ENCODE measurements around the gene AKIP1.

AKIP1 gene
- total RNA-seq = 5.8 to 7.1 (median 6.2) reads per million in 3 donors

- no peaks in the 10 kb centered on the region for H3K27me3 ChIP-seq (replicated peaks; ENCODE audit: control insufficient read depth, insufficient read depth, low read length, poor library complexity, severe bottlenecking)
- no peaks in the 10 kb centered on the region for H3K9me3 ChIP-seq (ENCODE audit: control insufficient read depth, low read length)
- peak; percentile 74 to 78 (median 75) for DNase-seq
- H3K36me3 ChIP-seq (ENCODE audit: control insufficient read depth, insufficient read depth, low read length) = no peaks in the 10 kb centered on the region
- H3K4me1 ChIP-seq (ENCODE audit: control insufficient read depth, insufficient read depth, low read length, poor library complexity, severe bottlenecking) = peaks cover 9% of the 10 kb centered on the region
- H3K27ac ChIP-seq (ENCODE audit: insufficient read depth, low read length, poor library complexity, severe bottlenecking) = peak within 1 kb of the TSS; percentile 37
- peak within 1 kb of the TSS; percentile 86 for H3K4me3 ChIP-seq (ENCODE audit: insufficient read depth, low read depth, low read length, poor library complexity, severe bottlenecking)
Measured at GRCh38 chr11:8911029-8911823, at the start of gene AKIP1. Gene AKIP1, plus strand, starts transcription at chr11:8911189. Its CDS starts 261 bp downstream, at chr11:8911450.

- no peak for DNase-seq
- no peak overlapping the region for H3K27ac ChIP-seq (ENCODE audit: insufficient read depth, low read length, poor library complexity, severe bottlenecking)
Measured at GRCh38 chr11:8863838-8864237, 47.2 kb upstream of the AKIP1 start.

GRCh38 chr11:8865304-8865703 is 45.7 kb upstream of the AKIP1 start:
- H3K4me1 ChIP-seq (ENCODE audit: control insufficient read depth, insufficient read depth, low read length, poor library complexity, severe bottlenecking) = peaks cover 2% of the 10 kb centered on the region
- DNase-seq = no peak
- no peak overlapping the region for H3K4me3 ChIP-seq (ENCODE audit: insufficient read depth, low read depth, low read length, poor library complexity, severe bottlenecking)
- no peak overlapping the region for H3K27ac ChIP-seq (ENCODE audit: insufficient read depth, low read length, poor library complexity, severe bottlenecking)
- no peaks in the 10 kb centered on the region for H3K36me3 ChIP-seq (ENCODE audit: control insufficient read depth, insufficient read depth, low read length)
- no peaks in the 10 kb centered on the region for H3K9me3 ChIP-seq (ENCODE audit: control insufficient read depth, low read length)
- peaks cover 4% of the 10 kb centered on the region for H3K27me3 ChIP-seq (replicated peaks; ENCODE audit: control insufficient read depth, insufficient read depth, low read length, poor library complexity, severe bottlenecking)

More at GRCh38 chr11:8863838-8864237, 47.2 kb upstream of the AKIP1 start:
- Histone ChIP-seq H3K4me3 (ENCODE audit: insufficient read depth, low read depth, low read length, poor library complexity, severe bottlenecking) (no peak overlapping the region), H3K27me3 (replicated peaks; ENCODE audit: control insufficient read depth, insufficient read depth, low read length, poor library complexity, severe bottlenecking) (no peaks in the 10 kb centered on the region), H3K9me3 (ENCODE audit: control insufficient read depth, low read length) (no peaks in the 10 kb centered on the region), H3K4me1 (ENCODE audit: control insufficient read depth, insufficient read depth, low read length, poor library complexity, severe bottlenecking) (no peaks in the 10 kb centered on the region), H3K36me3 (ENCODE audit: control insufficient read depth, insufficient read depth, low read length) (no peaks in the 10 kb centered on the region)

GRCh38 chr11:8867035-8867434 is 44.0 kb upstream of the AKIP1 start:
- H3K27me3 ChIP-seq (replicated peaks; ENCODE audit: control insufficient read depth, insufficient read depth, low read length, poor library complexity, severe bottlenecking) = peaks cover 4% of the 10 kb centered on the region
- no peak for DNase-seq
- H3K4me3 ChIP-seq (ENCODE audit: insufficient read depth, low read depth, low read length, poor library complexity, severe bottlenecking) = no peak overlapping the region
- H3K36me3 ChIP-seq (ENCODE audit: control insufficient read depth, insufficient read depth, low read length) = no peaks in the 10 kb centered on the region
- H3K9me3 ChIP-seq (ENCODE audit: control insufficient read depth, low read length) = no peaks in the 10 kb centered on the region
- no peak overlapping the region for H3K27ac ChIP-seq (ENCODE audit: insufficient read depth, low read length, poor library complexity, severe bottlenecking)
- H3K4me1 ChIP-seq (ENCODE audit: control insufficient read depth, insufficient read depth, low read length, poor library complexity, severe bottlenecking) = peaks cover 9% of the 10 kb centered on the region

GRCh38 chr11:8867931-8868631 is 42.9 kb upstream of the AKIP1 start:
- no peak overlapping the region for H3K4me3 ChIP-seq (ENCODE audit: insufficient read depth, low read depth, low read length, poor library complexity, severe bottlenecking)
- no peak overlapping the region for H3K27ac ChIP-seq (ENCODE audit: insufficient read depth, low read length, poor library complexity, severe bottlenecking)
- no peaks in the 10 kb centered on the region for H3K9me3 ChIP-seq (ENCODE audit: control insufficient read depth, low read length)
- peaks cover 9% of the 10 kb centered on the region for H3K4me1 ChIP-seq (ENCODE audit: control insufficient read depth, insufficient read depth, low read length, poor library complexity, severe bottlenecking)
- no peaks in the 10 kb centered on the region for H3K36me3 ChIP-seq (ENCODE audit: control insufficient read depth, insufficient read depth, low read length)
- H3K27me3 ChIP-seq (replicated peaks; ENCODE audit: control insufficient read depth, insufficient read depth, low read length, poor library complexity, severe bottlenecking) = peaks cover 4% of the 10 kb centered on the region
- no peak for DNase-seq

GRCh38 chr11:8870411-8871170 is 40.4 kb upstream of the AKIP1 start:
- Histone ChIP-seq H3K4me3 (ENCODE audit: insufficient read depth, low read depth, low read length, poor library complexity, severe bottlenecking) (peak overlapping the region; percentile 37), H3K4me1 (ENCODE audit: control insufficient read depth, insufficient read depth, low read length, poor library complexity, severe bottlenecking) (peaks cover 9% of the 10 kb centered on the region), H3K9me3 (ENCODE audit: control insufficient read depth, low read length) (no peaks in the 10 kb centered on the region), H3K36me3 (ENCODE audit: control insufficient read depth, insufficient read depth, low read length) (no peaks in the 10 kb centered on the region), H3K27me3 (replicated peaks; ENCODE audit: control insufficient read depth, insufficient read depth, low read length, poor library complexity, severe bottlenecking) (peaks cover 4% of the 10 kb centered on the region), H3K27ac (ENCODE audit: insufficient read depth, low read length, poor library complexity, severe bottlenecking) (no peak overlapping the region)
- no peak for DNase-seq

- no peak for DNase-seq
- no peaks in the 10 kb centered on the region for H3K36me3 ChIP-seq (ENCODE audit: control insufficient read depth, insufficient read depth, low read length)
- peaks cover 9% of the 10 kb centered on the region for H3K4me1 ChIP-seq (ENCODE audit: control insufficient read depth, insufficient read depth, low read length, poor library complexity, severe bottlenecking)
- H3K9me3 ChIP-seq (ENCODE audit: control insufficient read depth, low read length) = no peaks in the 10 kb centered on the region
- peaks cover 4% of the 10 kb centered on the region for H3K27me3 ChIP-seq (replicated peaks; ENCODE audit: control insufficient read depth, insufficient read depth, low read length, poor library complexity, severe bottlenecking)
- no peak overlapping the region for H3K27ac ChIP-seq (ENCODE audit: insufficient read depth, low read length, poor library complexity, severe bottlenecking)
- H3K4me3 ChIP-seq (ENCODE audit: insufficient read depth, low read depth, low read length, poor library complexity, severe bottlenecking) = no peak overlapping the region
Measured at GRCh38 chr11:8871171-8871775, 39.7 kb upstream of the AKIP1 start.

- Histone ChIP-seq H3K27me3 (replicated peaks; ENCODE audit: control insufficient read depth, insufficient read depth, low read length, poor library complexity, severe bottlenecking) (peaks cover 4% of the 10 kb centered on the region), H3K4me1 (ENCODE audit: control insufficient read depth, insufficient read depth, low read length, poor library complexity, severe bottlenecking) (peaks cover 9% of the 10 kb centered on the region), H3K9me3 (ENCODE audit: control insufficient read depth, low read length) (no peaks in the 10 kb centered on the region), H3K27ac (ENCODE audit: insufficient read depth, low read length, poor library complexity, severe bottlenecking) (no peak overlapping the region), H3K36me3 (ENCODE audit: control insufficient read depth, insufficient read depth, low read length) (no peaks in the 10 kb centered on the region), H3K4me3 (ENCODE audit: insufficient read depth, low read depth, low read length, poor library complexity, severe bottlenecking) (no peak overlapping the region)
- no peak for DNase-seq
Measured at GRCh38 chr11:8871962-8872361, 39.0 kb upstream of the AKIP1 start.

- Histone ChIP-seq H3K27ac (ENCODE audit: insufficient read depth, low read length, poor library complexity, severe bottlenecking) (no peak overlapping the region), H3K4me3 (ENCODE audit: insufficient read depth, low read depth, low read length, poor library complexity, severe bottlenecking) (no peak overlapping the region), H3K36me3 (ENCODE audit: control insufficient read depth, insufficient read depth, low read length) (no peaks in the 10 kb centered on the region), H3K27me3 (replicated peaks; ENCODE audit: control insufficient read depth, insufficient read depth, low read length, poor library complexity, severe bottlenecking) (peaks cover 4% of the 10 kb centered on the region), H3K9me3 (ENCODE audit: control insufficient read depth, low read length) (no peaks in the 10 kb centered on the region), H3K4me1 (ENCODE audit: control insufficient read depth, insufficient read depth, low read length, poor library complexity, severe bottlenecking) (peaks cover 9% of the 10 kb centered on the region)
- no peak for DNase-seq
Measured at GRCh38 chr11:8873741-8874405, 37.1 kb upstream of the AKIP1 start.

All from effector memory CD4-positive, alpha-beta T cell (primary cell).